Neural cell (in vitro differentiated cells): ENCODE results near the gene SERTAD2. TPM values are rescaled to one million over a fixed set of nuclear protein-coding genes. Genes with fewer than 3 reads are reported as not detected.

Experiments
- H2AFZ ChIP-seq: fragments of 200-600, 300-800 bp; sonication (generic), shearing (Covaris generic); 2 replicates; pipeline ENCODE4 v1.6.0; 2014; ENCODE audit warnings: low read depth, mild to moderate bottlenecking, antibody characterized with exemption, low read length, moderate library complexity
- H3F3A ChIP-seq: fragments of 200-600 bp; shearing (Covaris generic); 2 replicates; pipeline ENCODE4 v1.6.1; 2016; ENCODE audit warnings: mild to moderate bottlenecking, moderate library complexity, mixed read lengths, antibody characterized with exemption, low read length; ENCODE audit not compliant: insufficient read depth, poor library complexity, severe bottlenecking
- H3K27ac ChIP-seq: fragments of 200-600, 300-800 bp; sonication (generic), shearing (Covaris generic); 2 replicates; pipeline ENCODE4 v1.5.1; 2014; ENCODE audit warnings: mild to moderate bottlenecking, low read length, moderate library complexity
- H3K27me3 ChIP-seq: fragments of 300-800, 200-600 bp; sonication (generic), shearing (Covaris generic); 2 replicates; pipeline ENCODE4 v1.6.0; 2014; ENCODE audit warnings: mild to moderate bottlenecking, low read depth, low read length, moderate library complexity; ENCODE audit not compliant: insufficient read depth
- H3K36me3 ChIP-seq: fragments of 300-800, 200-600 bp; sonication (generic), shearing (Covaris generic); 2 replicates; pipeline ENCODE4 v1.5.1; 2014; ENCODE audit warnings: mild to moderate bottlenecking, antibody characterized with exemption, low read length, moderate library complexity; ENCODE audit not compliant: insufficient read depth
- H3K4me2 ChIP-seq: fragments of 300-800, 200-600 bp; sonication (generic), shearing (Covaris generic); 2 replicates; pipeline ENCODE4 v1.6.0; 2014; ENCODE audit warnings: mild to moderate bottlenecking, low read length
- H3K4me3 ChIP-seq: fragments of 300-800, 200-600 bp; sonication (generic), shearing (Covaris generic); 2 replicates; pipeline ENCODE4 v1.5.1; 2014; ENCODE audit warnings: mild to moderate bottlenecking, low read length, moderate library complexity
- H3K79me2 ChIP-seq: fragments of 200-600 bp; shearing (Covaris generic); replicated peaks from 2 replicates; pipeline ENCODE4 v1.6.0; 2014; ENCODE audit warnings: mild to moderate bottlenecking, low read length, moderate library complexity; ENCODE audit not compliant: insufficient read depth
- H3K9ac ChIP-seq: fragments of 300-800, 200-600 bp; sonication (generic), shearing (Covaris generic); 2 replicates; pipeline ENCODE4 v1.6.1; 2016; ENCODE audit warnings: mild to moderate bottlenecking, low read length, mixed read lengths
- H3K9me2 ChIP-seq: fragments of 200-600 bp; shearing (Covaris generic); 2 replicates; pipeline ENCODE4 v1.6.1; 2016; ENCODE audit warnings: mild to moderate bottlenecking, low read length, mixed read lengths; ENCODE audit not compliant: insufficient read depth
- H3K9me3 ChIP-seq: fragments of 200-600, 300-800 bp; sonication (generic), shearing (Covaris generic); 2 replicates; pipeline ENCODE4 v1.6.1; 2016; ENCODE audit warnings: mild to moderate bottlenecking, mixed run types, low read length, moderate library complexity, mixed read lengths
- H4K20me1 ChIP-seq: fragments of 200-600 bp; shearing (Covaris generic); 2 replicates; pipeline ENCODE4 v1.6.1; 2016; ENCODE audit warnings: mild to moderate bottlenecking, mixed run types; ENCODE audit not compliant: insufficient read depth
- EP300 ChIP-seq: fragments of 450-650 bp; conservative IDR thresholded peaks from 2 replicates; pipeline ENCODE4 v1.6.1; 2014; ENCODE audit warnings: antibody characterized with exemption, mild to moderate bottlenecking, moderate library complexity; ENCODE audit not compliant: poor library complexity, severe bottlenecking
- EZH2 ChIP-seq: fragments of 200-600, 300-800 bp; shearing (Covaris generic), sonication (generic); IDR thresholded peaks from 2 replicates; pipeline ENCODE4 v1.6.1; 2014; ENCODE audit warnings: antibody characterized with exemption, low read length, borderline replicate concordance, mild to moderate bottlenecking; ENCODE audit not compliant: insufficient read depth, poor library complexity, severe bottlenecking
- MXI1 ChIP-seq: fragments of 450-650 bp; conservative IDR thresholded peaks from 2 replicates; pipeline ENCODE4 v1.6.1; 2014; ENCODE audit warnings: antibody characterized with exemption, mild to moderate bottlenecking; ENCODE audit not compliant: poor library complexity, severe bottlenecking
- POLR2AphosphoS5 ChIP-seq: IDR thresholded peaks from 2 replicates; pipeline ENCODE4 v1.6.1; 2012
- RAD21 ChIP-seq: fragments of 450-650 bp; conservative IDR thresholded peaks from 2 replicates; pipeline ENCODE4 v1.6.1; 2014; ENCODE audit warnings: antibody characterized with exemption, mild to moderate bottlenecking, moderate library complexity
- REST ChIP-seq: IDR thresholded peaks from 2 replicates; pipeline ENCODE4 v1.6.1; 2012; ENCODE audit warnings: borderline replicate concordance
- SMC3 ChIP-seq: fragments of 450-650 bp; conservative IDR thresholded peaks from 2 replicates; pipeline ENCODE4 v1.6.1; 2014; ENCODE audit warnings: antibody characterized with exemption, mild to moderate bottlenecking, moderate library complexity; ENCODE audit not compliant: poor library complexity
- TAF1 ChIP-seq: IDR thresholded peaks from 2 replicates; pipeline ENCODE4 v1.6.1; 2012; ENCODE audit warnings: low read depth
- polyA plus RNA-seq: library from polyadenylated mRNA; depleted of rRNA; stranded (reverse); fragments of >200 nt; gene quantifications from 2 replicates; pipeline ENCODE4 v1.2.3, GENCODE V29; 2014
- TF ChIP-seq, protein P1 (sequence below): fragments of 450-650 bp; IDR thresholded peaks from 2 replicates; pipeline ENCODE4 v1.5.1; 2014; ENCODE audit warnings: antibody characterized with exemption, mild to moderate bottlenecking, moderate library complexity; ENCODE audit not compliant: poor library complexity, severe bottlenecking

SERTAD2 gene
- polyA plus RNA-seq, 1 donor from 2014 or later = 4.7 TPM

DNA sequence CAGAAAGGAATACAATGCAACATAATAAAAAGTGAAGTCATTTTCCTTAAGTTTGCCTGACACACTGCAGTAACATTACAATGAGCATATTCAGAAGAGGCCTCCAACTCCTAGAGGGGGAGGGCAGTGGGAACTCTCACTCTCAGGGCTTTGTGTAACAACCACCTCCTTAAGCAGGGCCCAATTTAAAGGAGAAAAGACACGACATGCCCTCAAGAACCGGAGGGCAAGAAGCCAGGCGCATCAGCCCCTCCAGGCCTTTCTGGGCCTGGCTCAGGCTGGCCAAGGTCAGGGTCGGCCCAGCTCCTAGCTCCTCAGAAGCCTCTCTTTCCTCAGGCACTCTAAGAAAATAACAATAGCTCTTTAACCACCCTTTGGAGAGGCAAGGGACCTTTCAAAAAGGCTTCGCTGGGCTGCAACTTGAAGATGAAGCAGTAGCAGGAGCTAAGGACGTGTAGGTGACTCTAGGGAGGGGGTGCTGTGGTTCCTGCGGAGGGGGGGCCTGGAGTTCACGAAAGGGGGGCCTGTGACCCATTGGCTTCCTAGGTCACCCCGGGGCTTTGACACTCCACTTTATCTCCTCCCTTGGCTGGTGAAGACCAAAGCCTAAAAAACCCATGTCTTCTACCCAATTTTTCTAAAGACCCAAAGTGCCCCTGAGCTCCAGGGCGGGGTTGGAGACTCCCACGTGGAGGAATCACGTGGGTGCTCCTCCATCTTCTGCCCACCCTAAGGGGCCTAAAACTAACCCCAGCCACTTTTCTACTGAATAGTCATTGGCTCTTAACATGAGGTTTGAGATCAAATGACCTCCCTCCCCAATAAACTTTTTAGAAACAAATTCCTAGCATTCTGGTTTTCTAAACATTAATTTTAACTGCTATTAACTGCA is 13.3 kb downstream of the SERTAD2 start:
- H3K4me3 ChIP-seq = no peak overlapping the region
- no peaks in the 10 kb centered on the region for H4K20me1 ChIP-seq
- no peaks in the 10 kb centered on the region for H3K9me2 ChIP-seq
- no peak overlapping the region for H3K9ac ChIP-seq
- no peaks in the 10 kb centered on the region for H3K27me3 ChIP-seq
- H3K9me3 ChIP-seq = no peaks in the 10 kb centered on the region
- no peak overlapping the region for H2AFZ ChIP-seq
- H3K27ac ChIP-seq = no peak overlapping the region
- no peak overlapping the region for H3K4me2 ChIP-seq
- no peaks in the 10 kb centered on the region for H3F3A ChIP-seq
- peaks cover 4% of the 10 kb centered on the region for H3K36me3 ChIP-seq
- H3K79me2 ChIP-seq = peaks cover 46% of the 10 kb centered on the region
- no peak for TF ChIP-seq POLR2AphosphoS5
- no peak for TF ChIP-seq SMC3
- TF ChIP-seq RAD21 = no peak
- TF ChIP-seq TAF1 = no peak
- no peak for TF ChIP-seq EP300
- TF ChIP-seq MXI1 = no peak
- TF ChIP-seq EZH2 = no peak
- TF ChIP-seq, protein P1, sequence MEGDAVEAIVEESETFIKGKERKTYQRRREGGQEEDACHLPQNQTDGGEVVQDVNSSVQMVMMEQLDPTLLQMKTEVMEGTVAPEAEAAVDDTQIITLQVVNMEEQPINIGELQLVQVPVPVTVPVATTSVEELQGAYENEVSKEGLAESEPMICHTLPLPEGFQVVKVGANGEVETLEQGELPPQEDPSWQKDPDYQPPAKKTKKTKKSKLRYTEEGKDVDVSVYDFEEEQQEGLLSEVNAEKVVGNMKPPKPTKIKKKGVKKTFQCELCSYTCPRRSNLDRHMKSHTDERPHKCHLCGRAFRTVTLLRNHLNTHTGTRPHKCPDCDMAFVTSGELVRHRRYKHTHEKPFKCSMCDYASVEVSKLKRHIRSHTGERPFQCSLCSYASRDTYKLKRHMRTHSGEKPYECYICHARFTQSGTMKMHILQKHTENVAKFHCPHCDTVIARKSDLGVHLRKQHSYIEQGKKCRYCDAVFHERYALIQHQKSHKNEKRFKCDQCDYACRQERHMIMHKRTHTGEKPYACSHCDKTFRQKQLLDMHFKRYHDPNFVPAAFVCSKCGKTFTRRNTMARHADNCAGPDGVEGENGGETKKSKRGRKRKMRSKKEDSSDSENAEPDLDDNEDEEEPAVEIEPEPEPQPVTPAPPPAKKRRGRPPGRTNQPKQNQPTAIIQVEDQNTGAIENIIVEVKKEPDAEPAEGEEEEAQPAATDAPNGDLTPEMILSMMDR = no peak
- TF ChIP-seq REST = no peak

DNA sequence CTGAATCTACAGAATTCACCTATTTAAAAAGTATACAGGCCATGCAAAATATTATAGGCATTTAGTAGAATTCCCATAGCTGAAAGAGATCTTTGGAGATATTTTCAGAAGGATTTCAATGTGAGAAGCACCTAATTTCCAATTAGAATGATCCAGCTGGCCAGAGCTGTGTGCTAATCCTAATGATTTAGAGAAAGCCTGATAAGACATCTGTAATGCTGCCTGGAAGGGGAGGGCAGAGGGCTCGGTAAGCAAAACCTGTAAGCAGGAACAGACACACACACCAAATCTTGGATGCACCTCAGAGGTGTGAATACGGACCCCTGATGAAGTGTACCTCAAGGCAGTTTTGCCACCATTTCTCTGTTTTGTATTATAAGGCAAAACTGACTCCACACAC is 14.0 kb downstream of the SERTAD2 start:
- Histone ChIP-seq H3K9ac (no peak overlapping the region), H3K4me3 (no peak overlapping the region), H3K9me3 (no peaks in the 10 kb centered on the region), H3F3A (no peaks in the 10 kb centered on the region), H3K79me2 (peaks cover 42% of the 10 kb centered on the region), H3K27ac (no peak overlapping the region), H2AFZ (no peak overlapping the region), H3K36me3 (peaks cover 4% of the 10 kb centered on the region), H3K4me2 (no peak overlapping the region), H4K20me1 (no peaks in the 10 kb centered on the region), H3K27me3 (no peaks in the 10 kb centered on the region), H3K9me2 (no peaks in the 10 kb centered on the region)
- TF ChIP-seq RAD21 (no peak), MXI1 (no peak), SMC3 (no peak), TAF1 (no peak), REST (no peak), EZH2 (no peak), EP300 (no peak), POLR2AphosphoS5 (no peak)
